ENCODE data around the gene GRAP2.

GRCh38 chr22:39939830-39940229 is 38.9 kb downstream of the GRAP2 start:
- no peak for TF ChIP-seq CTCF (IDR thresholded peaks at IDR 0.05 in 2 of 3, conservative IDR thresholded peaks at IDR 0.05 in 1 of 3; ENCODE audit: borderline replicate concordance in 1 of 3, insufficient read depth in 1 of 3, low read depth in 2 of 3, low read length in 2 of 3)
- no peak for TF ChIP-seq SRF (IDR thresholded peaks at IDR 0.05; ENCODE audit: low read depth)
- no peak for TF ChIP-seq REST (IDR thresholded peaks at IDR 0.05; ENCODE audit: low read depth)
- no peak for TF ChIP-seq POLR2AphosphoS5 (IDR thresholded peaks at IDR 0.05; ENCODE audit: low read depth, low read length)
- TF ChIP-seq CBX3 (IDR thresholded peaks at IDR 0.05; ENCODE audit: low read depth): no peak
- TF ChIP-seq EZH2 (IDR thresholded peaks at IDR 0.05): no peak
- no peak for TF ChIP-seq SP1 (IDR thresholded peaks at IDR 0.05; ENCODE audit: low read depth)
- TF ChIP-seq POLR2A (IDR thresholded peaks at IDR 0.05; ENCODE audit: borderline replicate concordance, extremely low read depth, insufficient read depth, insufficient read length): no peak
- no peak for TF ChIP-seq JUND (IDR thresholded peaks at IDR 0.05)
- no peak for TF ChIP-seq RAD21 (IDR thresholded peaks at IDR 0.05; ENCODE audit: low read depth)
- TF ChIP-seq CEBPB (IDR thresholded peaks at IDR 0.05; ENCODE audit: low read depth): no peak
- no peak for TF ChIP-seq MAX (IDR thresholded peaks at IDR 0.05)
- no peak for TF ChIP-seq ZBTB33 (IDR thresholded peaks at IDR 0.05; ENCODE audit: extremely low read depth, insufficient replicate concordance, low read length)
- TF ChIP-seq YY1 (IDR thresholded peaks at IDR 0.05; ENCODE audit: extremely low read depth, insufficient replicate concordance, low read depth, low read length): no peak
